ENCODE data around the gene PPP1R9B. TPM values are rescaled to one million over a fixed set of nuclear protein-coding genes. Genes with fewer than 3 reads are reported as not detected.
A peak's percentile ranks its signal among the peaks of the same experiment; 100 is the strongest.

Gene PPP1R9B
- total RNA-seq, 1 donor from 2014 or later, result 26.3 TPM

DNA sequence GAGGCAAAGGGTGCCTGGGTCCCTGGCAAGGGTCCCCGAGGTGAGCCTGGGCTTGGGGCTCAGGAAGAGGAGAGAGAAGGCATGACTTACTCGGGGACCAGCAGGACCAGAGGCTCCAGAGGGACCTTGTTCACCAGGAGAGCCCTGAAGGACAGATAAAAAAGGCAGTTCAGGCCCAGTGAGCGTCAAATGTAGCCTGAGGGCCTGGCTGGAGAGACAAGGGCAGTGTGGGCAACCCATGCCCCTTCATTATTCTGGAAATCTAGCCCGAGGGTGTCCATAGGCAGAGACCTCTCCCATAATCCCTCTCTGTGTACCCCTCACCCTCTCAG is 36.9 kb upstream of the PPP1R9B start:
- no peak for ATAC-seq

DNA sequence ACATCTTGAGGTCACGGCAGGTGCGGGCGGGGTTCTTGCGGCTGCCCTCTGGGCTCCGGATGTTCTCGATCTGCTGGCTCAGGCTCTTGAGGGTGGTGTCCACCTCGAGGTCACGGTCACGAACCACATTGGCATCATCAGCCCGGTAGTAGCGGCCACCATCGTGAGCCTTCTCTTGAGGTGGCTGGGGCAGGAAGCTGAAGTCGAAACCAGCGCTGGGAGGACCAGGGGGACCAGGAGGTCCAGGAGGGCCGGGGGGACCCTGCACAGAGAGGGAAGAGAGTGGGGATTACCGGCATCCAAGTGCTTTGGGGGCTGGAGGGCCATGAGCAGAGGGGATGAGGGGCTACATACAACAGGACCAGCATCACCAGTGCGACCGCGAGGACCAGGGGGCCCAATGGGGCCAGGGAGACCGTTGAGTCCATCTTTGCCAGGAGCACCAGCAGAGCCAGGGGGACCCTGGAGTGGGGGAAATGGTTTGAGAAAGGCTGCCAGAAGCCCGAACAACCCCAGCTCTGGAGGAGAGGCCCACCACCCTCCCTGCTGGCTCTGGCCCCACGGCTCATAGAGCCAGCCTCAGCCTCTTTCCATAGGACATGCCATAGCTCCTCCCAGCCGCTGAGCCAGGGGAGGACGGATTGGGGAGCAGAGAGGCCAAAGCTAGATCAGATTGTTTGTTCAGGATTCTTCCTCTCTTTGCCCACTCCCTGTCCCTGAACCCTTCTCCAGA is 36.4 kb upstream of the PPP1R9B start:
- ATAC-seq, result no peak

DNA sequence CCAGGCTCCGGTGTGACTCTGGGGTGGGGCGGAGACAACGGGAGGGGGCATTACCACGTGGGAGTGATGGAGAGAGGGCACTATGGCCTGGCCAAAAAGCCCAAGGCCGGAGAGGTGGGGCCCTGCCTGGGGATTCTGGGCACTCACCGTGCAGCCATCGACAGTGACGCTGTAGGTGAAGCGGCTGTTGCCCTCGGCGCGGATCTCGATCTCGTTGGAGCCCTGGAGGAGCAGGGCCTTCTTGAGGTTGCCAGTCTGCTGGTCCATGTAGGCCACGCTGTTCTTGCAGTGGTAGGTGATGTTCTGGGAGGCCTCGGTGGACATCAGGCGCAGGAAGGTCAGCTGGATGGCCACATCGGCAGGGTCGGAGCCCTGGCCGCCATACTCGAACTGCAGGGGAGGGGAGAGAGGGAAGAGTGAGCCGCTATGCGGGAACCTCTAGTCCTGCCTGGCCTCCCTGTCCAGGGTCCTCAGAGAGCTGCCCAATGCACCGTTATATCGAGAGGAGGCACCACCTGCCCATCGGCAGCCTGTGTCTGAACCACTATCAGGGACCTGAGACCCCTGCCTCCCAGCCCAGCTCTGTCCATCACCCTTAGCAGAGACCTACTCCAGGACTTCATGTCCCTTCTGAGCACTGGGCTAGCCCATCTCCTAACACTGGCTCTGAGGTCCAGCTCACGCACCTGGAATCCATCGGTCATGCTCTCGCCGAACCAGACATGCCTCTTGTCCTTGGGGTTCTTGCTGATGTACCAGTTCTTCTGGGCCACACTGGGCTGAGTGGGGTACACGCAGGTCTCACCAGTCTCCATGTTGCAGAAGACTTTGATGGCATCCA is 35.4 kb upstream of the PPP1R9B start:
- no peak for ATAC-seq

DNA sequence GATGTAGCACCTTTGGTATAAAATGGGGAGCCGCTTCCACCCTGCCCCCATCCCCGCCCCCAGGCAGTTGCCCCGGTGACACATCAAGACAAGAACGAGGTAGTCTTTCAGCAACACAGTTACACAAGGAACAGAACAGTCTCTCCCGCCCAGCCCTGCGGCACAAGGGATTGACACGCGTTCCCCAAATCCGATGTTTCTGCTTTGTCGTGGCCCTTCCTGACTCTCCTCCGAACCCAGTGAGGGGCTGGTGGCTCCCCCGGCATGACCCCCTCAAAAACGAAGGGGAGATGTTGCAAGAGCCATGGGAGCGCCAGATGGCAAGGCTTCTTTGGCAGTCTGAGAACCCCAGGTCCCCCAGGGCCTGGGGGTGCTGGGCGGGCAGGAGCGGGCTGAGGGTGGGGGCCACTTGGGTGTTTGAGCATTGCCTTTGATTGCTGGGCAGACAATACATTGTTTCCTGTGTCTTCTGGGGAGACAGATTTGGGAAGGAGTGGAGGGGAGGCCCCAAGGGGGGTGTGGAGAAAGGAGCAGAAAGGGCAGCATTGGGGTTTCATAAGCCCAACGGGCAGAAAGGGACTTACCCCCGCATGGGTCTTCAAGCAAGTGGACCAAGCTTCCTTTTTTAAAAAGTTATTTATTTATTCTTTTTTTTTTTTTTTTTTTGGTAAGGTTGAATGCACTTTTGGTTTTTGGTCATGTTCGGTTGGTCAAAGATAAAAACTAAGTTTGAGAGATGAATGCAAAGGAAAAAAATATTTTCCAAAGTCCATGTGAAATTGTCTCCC is 34.3 kb upstream of the PPP1R9B start:
- peak; percentile 72 for ATAC-seq

DNA sequence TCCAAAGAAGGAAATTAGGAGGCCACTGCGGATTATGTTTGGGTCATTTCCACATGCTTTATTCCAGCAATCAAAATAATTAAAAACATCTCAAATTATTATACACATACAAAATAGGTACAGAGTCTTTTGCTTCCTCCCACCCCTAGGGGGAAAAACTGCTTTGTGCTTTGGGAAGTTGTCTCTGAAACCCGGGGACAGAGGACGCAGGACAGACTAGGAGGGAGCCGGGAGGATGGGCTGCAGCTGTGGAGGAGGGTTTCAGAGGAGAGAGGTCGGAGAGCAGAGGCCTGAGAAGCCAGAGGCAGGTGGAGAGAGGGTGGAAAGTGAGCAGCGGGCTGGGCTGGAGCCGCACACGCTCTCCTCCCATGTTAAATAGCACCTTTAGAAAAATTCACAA is 33.6 kb upstream of the PPP1R9B start:
- no peak for ATAC-seq

DNA sequence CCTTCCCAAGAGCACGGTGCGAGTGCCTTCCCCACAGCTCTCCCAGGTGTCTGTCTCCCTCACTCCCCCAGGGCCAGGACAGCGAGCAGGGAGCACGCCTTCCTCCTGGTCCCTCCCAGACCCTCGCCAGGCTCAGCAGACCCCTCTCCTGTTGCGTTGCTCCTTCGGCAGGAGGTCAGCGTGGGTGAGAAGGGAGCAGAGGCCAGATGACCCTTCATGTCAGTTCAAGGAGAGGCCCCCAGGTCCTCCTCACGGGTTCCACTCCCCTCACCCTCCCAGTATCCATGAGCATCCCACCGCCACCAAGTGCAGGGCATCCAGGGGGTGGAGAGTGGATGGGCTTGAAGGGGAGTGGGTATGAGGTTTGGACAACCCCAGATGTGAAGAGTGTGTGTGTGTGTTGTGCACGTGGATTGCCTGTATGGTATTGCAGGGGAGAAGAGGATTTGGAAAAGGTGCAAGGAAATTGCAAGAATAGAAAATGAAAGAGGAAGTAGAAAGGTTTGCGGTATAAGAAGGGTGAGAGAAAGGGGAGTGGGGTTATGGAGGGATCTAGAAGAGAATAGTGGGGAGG is 33.0 kb upstream of the PPP1R9B start:
- ATAC-seq, result no peak

DNA sequence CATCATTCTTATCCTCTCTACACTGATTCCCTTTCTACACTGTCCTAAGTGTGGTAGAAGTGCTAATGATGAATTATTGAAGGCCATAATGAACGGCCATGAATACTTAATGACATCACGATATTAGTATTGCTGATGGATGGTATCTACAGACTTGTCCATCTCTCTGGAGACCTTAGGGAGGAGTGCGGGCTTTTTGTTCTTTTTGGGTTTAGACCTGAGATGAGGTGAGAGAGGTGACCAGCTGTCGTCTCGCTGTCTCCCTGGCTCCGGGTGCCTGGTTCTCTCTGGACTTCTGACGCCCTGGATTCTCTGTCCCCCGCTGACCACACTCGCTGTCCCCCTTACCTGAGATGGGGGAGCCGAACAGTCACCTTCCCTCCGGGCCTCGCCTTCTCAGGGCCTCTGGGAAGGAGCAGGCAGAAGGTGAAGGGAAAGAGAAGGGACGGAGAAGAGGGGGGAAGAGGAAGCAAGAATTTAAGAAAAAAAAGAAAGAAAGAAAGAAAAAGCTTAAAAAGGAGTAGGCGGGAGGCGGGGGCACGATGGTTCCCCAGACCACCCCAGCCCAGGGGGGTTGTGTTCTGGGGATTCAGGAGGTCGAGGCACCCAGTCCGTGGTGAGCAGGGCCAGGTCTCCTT is 32.4 kb upstream of the PPP1R9B start:
- ATAC-seq, result no peak

DNA sequence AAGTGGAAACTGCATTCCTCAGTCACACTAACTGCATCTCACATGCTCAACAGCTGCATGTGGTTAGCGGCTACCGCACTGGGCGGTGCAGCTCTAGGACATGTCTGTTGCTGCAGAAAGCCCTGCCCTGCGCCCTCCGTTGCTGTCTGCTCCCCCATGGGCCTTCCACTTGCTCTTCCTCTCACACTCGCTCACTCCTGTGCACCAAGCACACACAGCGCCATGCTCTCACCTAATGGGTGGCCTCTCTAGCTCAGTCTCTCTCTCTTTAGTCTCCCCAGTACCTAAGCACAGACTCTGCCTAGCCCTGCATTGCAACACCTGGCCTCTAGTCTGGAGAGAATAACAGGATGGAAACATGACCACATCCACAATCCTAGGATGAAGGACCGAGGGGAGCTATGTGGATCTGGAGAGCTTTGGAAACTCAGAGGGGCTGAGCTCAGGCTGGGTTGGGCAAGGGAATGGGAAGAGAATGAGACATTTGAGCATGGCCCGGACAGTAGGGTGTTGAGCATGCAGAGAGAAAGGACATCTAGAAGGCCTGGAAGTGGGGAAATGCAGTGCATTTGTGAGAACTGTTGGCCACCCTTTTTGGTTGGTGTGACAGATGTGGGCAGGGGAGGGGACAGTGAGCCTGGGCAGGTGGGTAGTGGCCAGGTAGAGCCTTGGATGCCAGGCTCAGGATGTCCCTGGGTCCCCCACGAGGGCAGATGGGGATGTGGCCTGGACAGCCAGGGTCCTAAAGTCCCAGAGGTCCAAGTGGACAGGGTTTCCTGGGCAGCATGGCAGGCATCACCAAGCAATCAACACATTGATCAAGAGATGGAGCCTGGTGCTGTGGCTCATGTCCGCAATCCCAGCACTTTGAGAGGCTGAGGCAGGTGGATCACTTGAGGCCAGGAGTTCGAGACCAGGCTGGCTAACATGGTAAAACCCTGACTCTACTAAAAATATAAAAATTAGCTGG is 31.4 kb upstream of the PPP1R9B start:
- ATAC-seq, result no peak

DNA sequence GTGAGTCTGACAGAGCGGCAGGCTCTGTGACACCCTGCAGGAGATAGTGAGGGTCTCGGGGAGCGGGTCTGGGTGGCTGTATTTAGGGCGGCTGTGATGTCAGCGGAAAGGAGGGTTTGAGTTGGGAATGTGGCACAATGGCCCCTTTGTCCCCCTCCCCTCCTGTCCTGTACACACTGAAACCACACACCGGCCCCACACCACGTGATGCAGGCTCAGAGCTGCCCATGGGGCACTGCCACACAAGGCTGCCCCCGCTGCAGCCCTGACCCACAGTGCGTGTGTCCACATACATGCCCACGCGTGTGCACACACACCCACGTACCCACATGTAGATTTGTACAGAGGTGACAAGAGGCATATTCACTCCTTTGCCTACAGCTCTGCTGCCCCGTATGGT is 30.7 kb upstream of the PPP1R9B start:
- no peak for ATAC-seq

DNA sequence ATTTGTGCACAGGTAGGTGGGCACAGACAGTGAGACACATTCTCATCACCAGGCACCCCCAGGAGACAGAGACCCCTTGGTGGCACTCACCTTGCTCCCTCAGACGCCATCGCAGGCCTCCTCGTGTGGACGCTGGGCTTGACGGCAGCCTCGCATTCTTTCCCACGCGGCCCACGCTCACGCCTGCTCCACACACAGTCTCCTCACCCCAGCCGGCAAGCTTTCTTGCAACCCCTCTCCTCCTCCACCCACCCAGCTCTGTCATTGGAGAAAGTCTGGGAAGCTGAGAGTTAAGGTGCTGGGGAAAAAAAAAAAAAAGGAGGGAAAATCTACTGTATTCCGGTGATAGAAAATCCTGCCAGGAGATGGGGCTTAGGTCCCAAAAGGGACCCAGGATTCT is 30.1 kb upstream of the PPP1R9B start:
- no peak for ATAC-seq

DNA sequence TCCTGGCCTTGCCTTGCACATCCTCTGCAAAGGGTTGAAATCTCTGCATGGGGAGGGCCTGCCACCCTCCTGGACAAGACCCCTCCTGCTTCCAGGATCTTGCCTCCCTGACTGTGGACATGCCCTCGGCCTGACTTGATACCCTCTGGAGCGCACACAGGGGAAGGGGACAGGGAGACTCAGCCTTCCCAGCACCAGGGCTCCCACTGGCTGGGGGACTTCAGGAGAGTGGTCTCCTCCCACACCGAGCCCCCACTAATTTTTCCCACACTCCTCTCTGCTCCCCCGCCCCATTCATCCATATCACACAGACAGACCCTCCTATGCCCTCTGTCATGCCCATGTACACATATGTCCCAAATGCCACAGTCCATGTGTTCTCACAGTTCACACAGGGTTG is 29.6 kb upstream of the PPP1R9B start:
- ATAC-seq, result no peak

DNA sequence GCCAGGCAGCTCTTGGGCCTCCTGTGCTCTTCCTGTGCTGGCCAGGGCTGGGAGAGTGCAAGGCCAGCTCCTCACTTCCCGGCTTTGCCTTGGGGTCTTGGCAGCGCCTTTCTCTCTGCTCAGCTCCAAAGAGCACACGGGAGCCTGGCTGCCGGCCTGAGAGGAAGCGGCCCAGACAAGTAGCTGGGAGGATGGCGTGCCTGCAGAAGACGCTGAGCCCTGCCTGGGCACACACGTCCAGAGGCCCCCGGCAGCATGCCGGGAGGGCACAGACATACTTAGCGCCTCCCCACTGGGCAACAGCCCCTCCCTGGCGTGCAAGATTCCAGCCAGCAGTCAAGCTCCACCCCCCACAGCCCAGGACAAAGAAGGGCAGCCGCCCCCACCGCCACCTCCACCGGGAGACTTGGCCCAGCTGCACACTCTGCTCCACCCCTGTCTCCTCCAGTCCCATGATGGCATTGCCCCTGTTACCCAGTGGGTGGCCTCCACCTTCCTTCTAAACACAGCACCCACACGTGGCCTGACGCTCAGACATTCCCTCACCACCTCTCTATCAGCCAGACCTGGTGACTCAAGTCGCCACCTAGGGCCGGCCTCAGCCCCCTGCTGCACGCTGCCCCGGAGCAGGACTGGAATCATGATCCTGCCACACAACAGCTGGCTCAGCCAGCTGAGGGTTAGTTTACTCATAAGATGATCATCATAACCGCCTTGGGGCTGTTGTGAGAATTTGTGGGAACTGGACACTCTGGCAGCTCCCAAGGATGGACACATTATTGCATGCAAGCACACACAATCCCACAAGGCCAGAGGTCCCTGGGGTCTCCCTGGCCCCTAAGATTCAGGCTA is 27.7 kb upstream of the PPP1R9B start:
- peak; percentile 88 for ATAC-seq

DNA sequence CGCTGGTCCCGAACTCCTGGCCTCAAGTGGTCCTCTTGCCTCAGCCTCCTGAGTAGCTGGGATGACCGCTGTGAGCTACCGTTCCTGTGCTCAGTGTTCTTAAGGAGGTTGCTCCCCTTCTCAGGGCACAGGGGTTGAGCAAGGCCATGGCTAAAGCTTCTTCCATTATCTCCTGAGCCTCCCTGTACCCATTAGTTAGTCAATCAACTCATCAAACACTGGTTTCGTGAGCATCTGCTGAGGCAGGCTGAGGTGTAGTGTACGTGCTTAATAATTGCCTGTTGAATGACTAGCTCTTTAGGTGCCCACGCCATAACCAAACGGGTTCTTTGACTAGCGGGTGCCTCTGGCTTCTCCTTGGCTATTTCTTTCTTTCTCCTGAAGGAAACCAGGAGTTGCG is 27.0 kb upstream of the PPP1R9B start:
- peak; percentile 6 for ATAC-seq

DNA sequence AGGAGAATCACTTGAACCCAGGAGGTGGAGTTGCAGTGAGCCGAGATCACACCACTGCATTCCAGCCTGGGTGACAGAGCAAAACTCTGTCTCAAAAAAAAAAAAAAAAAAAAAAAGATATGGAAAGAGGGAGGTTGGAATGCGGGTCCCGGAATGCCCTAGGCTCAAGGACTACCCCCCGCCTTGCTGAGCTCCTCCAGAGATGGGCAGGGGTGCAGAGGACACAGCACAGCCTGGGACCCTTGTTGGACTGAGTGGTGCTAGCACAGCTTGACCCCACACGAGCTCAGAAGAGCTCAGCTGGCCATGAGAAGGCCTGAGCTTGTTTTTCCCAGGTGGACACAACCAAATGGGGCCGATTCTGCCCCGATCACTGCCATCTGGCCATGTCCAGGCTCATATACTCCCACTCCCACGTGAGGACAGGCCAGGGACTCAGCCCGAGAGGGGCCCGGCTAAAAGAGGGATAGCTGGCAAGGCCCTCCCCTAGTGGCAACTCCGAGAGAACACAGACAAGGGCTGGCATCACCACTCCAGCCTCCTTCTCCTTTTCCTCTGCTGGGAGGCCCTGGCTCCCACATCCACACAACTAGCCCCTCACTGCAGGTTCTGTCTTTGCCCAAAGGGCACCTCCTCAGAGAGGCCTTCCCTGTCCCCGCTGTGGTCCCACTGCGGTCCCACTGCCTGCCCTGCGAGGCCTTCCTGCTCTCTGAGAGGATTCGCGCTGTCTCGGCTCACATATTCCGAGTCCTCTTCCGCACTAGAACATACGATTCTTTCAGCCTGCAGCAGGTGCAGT is 26.3 kb upstream of the PPP1R9B start:
- no peak for ATAC-seq

DNA sequence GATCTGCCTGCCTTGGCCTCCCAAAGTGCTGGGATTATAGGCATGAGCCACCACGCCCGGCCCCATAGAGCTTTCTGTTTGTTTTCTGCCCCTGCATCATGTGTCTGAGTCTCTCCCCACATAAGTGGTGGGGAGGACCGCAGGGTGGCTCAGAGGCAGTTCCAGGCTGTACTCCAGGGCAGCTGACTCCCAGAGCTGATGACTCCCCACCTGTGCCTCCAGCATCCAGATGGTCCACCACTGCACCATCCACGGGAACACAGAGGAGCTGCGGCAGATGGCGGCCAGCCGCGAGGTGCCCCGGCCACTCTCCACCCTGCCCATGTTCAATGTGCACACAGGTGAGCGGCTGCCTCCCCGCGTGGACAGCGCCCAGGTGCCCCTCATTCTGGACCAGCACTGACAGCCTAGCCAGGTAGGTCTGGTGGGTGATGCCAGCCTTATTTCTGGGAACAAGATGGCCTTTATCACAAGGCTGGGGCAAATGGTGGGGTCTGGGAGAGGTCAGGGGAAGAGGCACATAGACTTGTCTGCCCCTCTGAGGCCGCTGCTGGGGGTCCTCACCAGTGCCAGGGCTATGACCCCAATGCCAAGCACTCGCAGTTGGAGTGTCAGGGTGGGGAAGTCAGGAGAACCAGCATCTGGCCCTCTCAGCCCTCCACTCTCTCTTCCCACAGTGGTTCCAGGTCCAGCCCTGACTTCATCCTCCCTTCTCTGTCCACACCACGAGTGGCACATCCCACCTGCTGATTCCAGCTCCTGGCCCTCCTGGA is 24.7 kb upstream of the PPP1R9B start:
- ATAC-seq, result no peak

DNA sequence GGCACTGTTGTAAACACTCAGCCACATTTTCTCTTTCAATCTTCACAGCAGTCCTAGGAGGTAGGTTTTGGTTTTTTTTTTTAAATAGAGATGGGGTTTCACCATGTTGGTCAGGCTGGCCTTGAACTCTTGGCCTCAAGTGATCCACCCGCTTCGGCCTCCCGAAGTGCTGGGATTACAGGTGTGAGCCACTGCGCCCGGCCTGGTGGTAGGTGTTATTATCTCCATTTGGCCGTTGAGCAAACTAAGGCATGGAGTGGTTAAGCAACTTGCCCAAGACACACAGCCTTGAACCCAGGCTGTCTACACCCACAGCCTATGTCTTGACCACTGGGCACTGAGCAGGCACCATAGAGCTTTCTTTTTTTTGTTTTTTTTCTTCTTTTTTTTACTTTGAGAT is 24.0 kb upstream of the PPP1R9B start:
- ATAC-seq, result no peak

DNA sequence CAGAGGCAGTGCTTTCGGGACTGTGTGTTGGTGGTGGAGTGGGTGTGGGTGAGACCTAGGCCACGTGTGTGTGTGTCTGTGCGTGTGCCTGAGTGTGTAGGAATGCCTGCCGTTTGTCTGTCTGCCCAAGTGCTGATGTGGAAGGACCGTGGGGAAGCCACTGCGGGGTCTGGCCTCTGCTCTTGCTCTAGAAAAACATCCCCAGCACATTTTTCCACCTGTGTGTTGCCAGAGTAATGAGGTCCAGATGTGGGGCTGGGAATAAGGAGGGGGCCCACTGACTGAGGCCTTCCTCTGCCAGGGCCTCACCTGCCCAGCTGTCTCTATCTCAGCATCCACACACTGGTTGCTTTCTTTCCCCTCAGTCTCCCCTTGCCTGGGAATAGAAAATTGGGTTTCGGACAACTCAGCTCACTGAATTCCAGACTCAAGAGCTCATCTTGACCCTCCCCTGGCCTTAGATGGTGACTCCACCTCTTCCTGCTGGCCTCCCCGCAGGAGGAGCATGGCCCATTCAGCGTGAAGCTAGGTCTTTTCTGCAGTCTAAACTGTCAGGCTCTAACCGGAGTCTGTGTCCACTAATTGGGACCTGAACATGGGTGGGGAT is 23.0 kb upstream of the PPP1R9B start:
- no peak for ATAC-seq

DNA sequence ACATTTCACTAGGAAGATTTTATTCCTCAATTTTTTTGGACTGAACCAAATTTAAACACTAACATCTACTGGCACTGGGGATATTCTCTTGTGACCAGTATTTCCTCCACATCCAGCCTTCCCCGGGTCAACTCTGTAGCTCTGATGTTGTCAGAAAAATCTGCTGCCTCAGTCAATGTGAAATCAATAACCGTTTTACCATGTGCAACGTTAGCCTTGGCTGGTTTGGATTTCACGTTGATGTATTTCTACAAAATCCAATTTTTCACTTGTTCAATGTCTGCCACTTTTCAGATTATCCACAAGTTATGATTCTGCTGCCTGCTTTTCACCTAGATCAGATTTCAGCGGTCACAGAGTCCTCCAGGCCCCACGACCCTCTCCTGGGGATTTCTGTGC is 22.5 kb upstream of the PPP1R9B start:
- no peak for ATAC-seq

Measured in esophagus mucosa (tissue), 1 donor.